Ovary (tissue), 3 donors: ENCODE results near the gene DEFB124.

Experiments
- EP300 ChIP-seq: sonication (generic); formaldehyde crosslinking; IDR thresholded peaks from one replicate; pipeline ENCODE4 v1.6.1; 2017; ENCODE audit warnings: antibody characterized with exemption
- POLR2A ChIP-seq: fragments of 450-650 bp; IDR thresholded peaks from one replicate; pipeline ENCODE4 v1.6.1; 2017; ENCODE audit warnings: antibody characterized with exemption, mild to moderate bottlenecking, moderate library complexity
- TF ChIP-seq, protein P1 (sequence below), 3 donors: fragments of 450-650 bp in 2 of 3; fragments of 200-600 bp in 1 of 3; IDR thresholded peaks; one replicate each; pipeline versions ENCODE4 v1.5.1 to v1.8.0; 2016 to 2022; ENCODE audit warnings: antibody characterized with exemption in 3 of 3, mild to moderate bottlenecking in 1 of 3
- donor health status: DM: no; HTN: no; CAD: no.

DNA sequence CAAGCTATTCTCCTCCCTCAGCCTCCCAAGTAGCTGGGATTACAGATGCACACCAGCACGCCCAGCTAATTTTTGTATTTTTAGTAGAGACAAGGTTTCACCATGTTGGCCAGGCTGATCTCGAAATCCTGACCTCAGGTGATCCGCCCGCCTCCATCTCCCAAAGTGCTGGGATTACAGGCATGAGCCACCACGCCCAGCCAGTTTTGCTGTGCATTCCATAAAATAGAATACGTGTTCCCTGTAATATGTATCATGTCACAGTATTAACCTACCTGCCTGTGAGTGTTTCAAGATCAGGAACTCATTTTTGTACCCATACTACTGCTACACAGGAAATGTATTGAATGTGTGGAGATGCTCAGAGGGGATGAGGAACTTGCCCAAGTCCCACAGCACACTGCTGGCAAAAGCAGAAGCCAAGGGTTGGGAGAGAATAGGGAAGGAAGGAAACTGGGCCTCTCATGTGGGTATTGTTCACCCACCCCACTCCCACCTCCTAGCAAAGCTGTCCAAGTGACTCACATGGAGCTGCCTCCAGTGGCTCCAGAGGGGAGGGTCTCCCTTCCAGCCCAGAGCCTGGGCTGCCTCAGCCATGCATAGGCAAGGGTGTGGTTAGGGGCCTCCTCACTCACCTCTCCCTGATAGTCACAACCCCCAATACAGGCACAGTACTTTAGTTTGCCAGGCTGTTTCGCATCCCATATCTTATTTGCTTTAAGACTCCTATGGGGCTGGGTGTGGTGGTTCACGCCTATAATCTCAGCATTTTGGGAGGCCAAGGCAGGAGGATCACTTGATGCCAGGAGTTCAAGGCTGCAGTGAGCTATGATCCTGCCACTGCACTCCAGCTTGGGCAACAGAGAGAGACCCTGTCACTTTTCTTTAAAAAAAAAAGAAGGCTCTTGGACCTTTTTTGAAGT, 48.7 kb upstream of the DEFB124 start:
- TF ChIP-seq, protein P1, sequence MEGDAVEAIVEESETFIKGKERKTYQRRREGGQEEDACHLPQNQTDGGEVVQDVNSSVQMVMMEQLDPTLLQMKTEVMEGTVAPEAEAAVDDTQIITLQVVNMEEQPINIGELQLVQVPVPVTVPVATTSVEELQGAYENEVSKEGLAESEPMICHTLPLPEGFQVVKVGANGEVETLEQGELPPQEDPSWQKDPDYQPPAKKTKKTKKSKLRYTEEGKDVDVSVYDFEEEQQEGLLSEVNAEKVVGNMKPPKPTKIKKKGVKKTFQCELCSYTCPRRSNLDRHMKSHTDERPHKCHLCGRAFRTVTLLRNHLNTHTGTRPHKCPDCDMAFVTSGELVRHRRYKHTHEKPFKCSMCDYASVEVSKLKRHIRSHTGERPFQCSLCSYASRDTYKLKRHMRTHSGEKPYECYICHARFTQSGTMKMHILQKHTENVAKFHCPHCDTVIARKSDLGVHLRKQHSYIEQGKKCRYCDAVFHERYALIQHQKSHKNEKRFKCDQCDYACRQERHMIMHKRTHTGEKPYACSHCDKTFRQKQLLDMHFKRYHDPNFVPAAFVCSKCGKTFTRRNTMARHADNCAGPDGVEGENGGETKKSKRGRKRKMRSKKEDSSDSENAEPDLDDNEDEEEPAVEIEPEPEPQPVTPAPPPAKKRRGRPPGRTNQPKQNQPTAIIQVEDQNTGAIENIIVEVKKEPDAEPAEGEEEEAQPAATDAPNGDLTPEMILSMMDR (IDR thresholded peaks at IDR 0.05), result no peak
- TF ChIP-seq EP300, result no peak
- no peak for TF ChIP-seq POLR2A
